Spleen (tissue), 7 donors: ENCODE data around the gene SUCLG2.

Experiments
- CTCF ChIP-seq, 11 experiments: fragments of 200-600 bp in 7 of 11; fragments of 450-650 bp in 4 of 11; sonication (generic) in 4 of 11; IDR thresholded peaks in 8 of 11; conservative IDR thresholded peaks in 3 of 11; 1 replicate in 7 of 11; 2 replicates in 4 of 11; pipeline versions ENCODE4 v1.4.0 to v1.8.0; 2016 to 2021; ENCODE audit warnings: antibody characterized with exemption in 11 of 11, inconsistent platforms in 4 of 11, mild to moderate bottlenecking in 1 of 11
- POLR2A ChIP-seq, 3 donors: fragments of 450-650 bp; IDR thresholded peaks; one replicate each; pipeline ENCODE4 v1.5.1; 2017; ENCODE audit warnings: antibody characterized with exemption in 3 of 3, mild to moderate bottlenecking in 1 of 3
- donor health status: DM: no; HTN: no; CAD: no; lungs with moderate emphysema.
- donor health status: DM: no; HTN: no; CAD: no.
- donor health status: DM: no; HTN: no; CAD: no.

DNA sequence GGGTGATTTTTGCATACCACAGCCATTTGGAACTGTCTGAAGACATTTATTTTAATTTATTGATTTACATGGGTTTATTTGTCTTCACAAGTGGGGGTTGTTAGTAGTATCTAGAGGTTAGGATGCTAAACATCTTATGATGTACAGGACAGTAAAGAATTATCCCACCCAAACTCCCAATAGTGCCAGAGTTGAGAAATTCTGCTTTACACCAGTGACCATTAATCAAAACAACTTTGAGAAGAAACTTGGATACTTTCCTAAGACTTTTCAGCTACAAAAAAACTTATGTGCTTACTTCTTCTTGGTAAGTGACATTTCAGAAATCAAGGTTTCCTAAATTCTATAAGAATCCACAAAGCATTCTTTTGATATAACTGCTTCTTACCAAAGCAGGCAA is 156.7 kb downstream of the SUCLG2 start:
- no peak for TF ChIP-seq CTCF (IDR thresholded peaks at IDR 0.05 in 8 of 11, conservative IDR thresholded peaks at IDR 0.05 in 3 of 11)
- no peak for TF ChIP-seq POLR2A (IDR thresholded peaks at IDR 0.05)
